ENCODE data around the gene AFTPH. TPM values are rescaled to one million over a fixed set of nuclear protein-coding genes. Genes with fewer than 3 reads are reported as not detected.

The AFTPH gene
- total RNA-seq, 1 experiment from 2014 or later = 40.5 TPM

- Histone ChIP-seq H3F3A (ENCODE audit: insufficient read depth, low read depth) (peaks cover 12% of the 10 kb centered on the region), H3K4me3 (no peak overlapping the region), H3K9me2 (ENCODE audit: insufficient read depth) (no peaks in the 10 kb centered on the region), H3K4me2 (no peak overlapping the region), H4K20me1 (ENCODE audit: insufficient read depth) (no peaks in the 10 kb centered on the region), H3K36me3 (ENCODE audit: low read depth) (no peaks in the 10 kb centered on the region), H2AFZ (no peak overlapping the region), H3K4me1 (replicated peaks; ENCODE audit: insufficient read depth) (peaks cover 11% of the 10 kb centered on the region), H3K27me3 (ENCODE audit: insufficient read depth, low read depth) (no peaks in the 10 kb centered on the region), H3K27ac (no peak overlapping the region), H3K9me3 (ENCODE audit: insufficient read depth, low read depth) (no peaks in the 10 kb centered on the region), H3K79me2 (ENCODE audit: low read depth) (no peaks in the 10 kb centered on the region)
- no TSS peak for BruUV-seq (replicated peaks)
- intact Hi-C loops (cut with micrococcal nuclease; ENCODE audit: unreplicated experiment) = loop anchor here (1.0 to 10.0 kb wide), 7 partner anchors 75 to 438 kb away; partner anchors contain the start of gene PELI1
- no peak for DNase-seq
- TF ChIP-seq EZH2 (IDR thresholded peaks at IDR 0.05; ENCODE audit: low read depth) (no peak), CTCF (conservative IDR thresholded peaks at IDR 0.05) (no peak)
- ChIA-PET POLR2A (ENCODE audit: unreplicated experiment) (interaction anchor here (0.6 to 0.7 kb wide), 2 partner anchors 157 to 749 kb away, joined by 3 read pairs; no protein-coding TSS in a partner anchor), CTCF (interaction anchor here (0.8 to 1.8 kb wide), 6 partner anchors 86 to 195 kb away, joined by 3 to 11 read pairs (median 3); no protein-coding TSS in a partner anchor)
Observed at GRCh38 chr2:64487256-64488049, 36.7 kb upstream of the AFTPH start.

GRCh38 chr2:64488050-64488974 lies 35.8 kb upstream of the AFTPH start:
- Histone ChIP-seq H3K4me3 (no peak overlapping the region), H2AFZ (0 out of 2 replicates have a peak overlapping the region, but pooled peaks have one; percentile 46), H3F3A (ENCODE audit: insufficient read depth, low read depth) (peaks cover 5% of the 10 kb centered on the region), H3K27ac (no peak overlapping the region), H3K9me2 (ENCODE audit: insufficient read depth) (no peaks in the 10 kb centered on the region), H4K20me1 (ENCODE audit: insufficient read depth) (no peaks in the 10 kb centered on the region), H3K4me1 (replicated peaks; ENCODE audit: insufficient read depth) (peaks cover 4% of the 10 kb centered on the region; the same call in 1 of the 2 replicates), H3K27me3 (ENCODE audit: insufficient read depth, low read depth) (no peaks in the 10 kb centered on the region), H3K36me3 (ENCODE audit: low read depth) (no peaks in the 10 kb centered on the region), H3K9me3 (ENCODE audit: insufficient read depth, low read depth) (no peaks in the 10 kb centered on the region), H3K79me2 (ENCODE audit: low read depth) (no peaks in the 10 kb centered on the region), H3K4me2 (peak overlapping the region; percentile 25)
- intact Hi-C loops (cut with micrococcal nuclease; ENCODE audit: unreplicated experiment) = loop anchor here (1.0 to 10.0 kb wide), 6 partner anchors 74 to 439 kb away; partner anchors contain the start of gene PELI1
- peak in 1 of 2 experiments; percentile 74 for DNase-seq
- TF ChIP-seq CTCF (conservative IDR thresholded peaks at IDR 0.05) = peak; percentile 98
- no peak for TF ChIP-seq EZH2 (IDR thresholded peaks at IDR 0.05; ENCODE audit: low read depth)
- POLR2A ChIA-PET (ENCODE audit: unreplicated experiment) = interaction anchor here (0.6 to 0.7 kb wide), 4 partner anchors 158 to 750 kb away, joined by 3 to 10 read pairs (median 5); no protein-coding TSS in a partner anchor
- CTCF ChIA-PET = interaction anchor here (0.5 to 1.8 kb wide), 10 partner anchors 87 to 748 kb away, joined by 3 to 11 read pairs (median 3); no protein-coding TSS in a partner anchor
- BruUV-seq (replicated peaks) = no TSS peak
